Gastroesophageal sphincter (tissue), 3 donors: ENCODE data around the gene ARTN.

Experiments
- EP300 ChIP-seq: sonication (generic); formaldehyde crosslinking; IDR thresholded peaks from one replicate; pipeline ENCODE4 v1.6.1; 2017; ENCODE audit warnings: antibody characterized with exemption, mild to moderate bottlenecking
- POLR2A ChIP-seq, 2 donors: fragments of 450-650 bp; IDR thresholded peaks; one replicate each; pipeline ENCODE4 v1.6.1; 2017; ENCODE audit warnings: antibody characterized with exemption in 2 of 2, mild to moderate bottlenecking in 2 of 2, moderate library complexity in 1 of 2
- POLR2AphosphoS5 ChIP-seq: sonication (generic); formaldehyde crosslinking; IDR thresholded peaks from one replicate; pipeline ENCODE4 v1.6.1; 2017; ENCODE audit warnings: antibody characterized with exemption
- TF ChIP-seq, protein P1 (sequence below), 4 experiments: fragments of 200-600 bp in 2 of 4; fragments of 450-650 bp in 2 of 4; sonication (generic) in 1 of 4; IDR thresholded peaks; one replicate each; pipeline ENCODE4 v1.5.1; 2017 to 2019; ENCODE audit warnings: antibody characterized with exemption in 4 of 4, mild to moderate bottlenecking in 2 of 4, moderate library complexity in 2 of 4

DNA sequence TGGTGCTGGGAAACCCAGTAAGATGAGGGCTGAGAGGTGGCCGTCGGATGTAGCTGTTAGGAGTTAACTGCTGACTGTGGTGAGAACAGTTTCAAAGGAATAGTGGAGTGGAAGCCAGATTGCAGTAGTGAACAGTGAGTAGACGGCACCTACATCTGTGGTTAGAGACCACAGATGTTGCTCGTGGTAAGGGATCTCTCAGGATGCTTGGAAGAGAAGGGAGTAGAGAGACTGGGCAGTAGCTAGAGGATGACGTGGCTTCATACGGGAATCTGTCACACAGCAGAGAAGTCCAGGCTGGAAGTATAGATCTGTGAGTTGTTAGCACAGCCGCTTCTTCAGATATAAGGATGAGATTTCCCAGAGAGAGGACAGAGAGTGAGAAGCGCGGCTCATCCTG is 7.8 kb upstream of the ARTN start:
- TF ChIP-seq EP300 (no peak), POLR2A (IDR thresholded peaks at IDR 0.05) (no peak), POLR2AphosphoS5 (no peak)
- TF ChIP-seq, protein P1, sequence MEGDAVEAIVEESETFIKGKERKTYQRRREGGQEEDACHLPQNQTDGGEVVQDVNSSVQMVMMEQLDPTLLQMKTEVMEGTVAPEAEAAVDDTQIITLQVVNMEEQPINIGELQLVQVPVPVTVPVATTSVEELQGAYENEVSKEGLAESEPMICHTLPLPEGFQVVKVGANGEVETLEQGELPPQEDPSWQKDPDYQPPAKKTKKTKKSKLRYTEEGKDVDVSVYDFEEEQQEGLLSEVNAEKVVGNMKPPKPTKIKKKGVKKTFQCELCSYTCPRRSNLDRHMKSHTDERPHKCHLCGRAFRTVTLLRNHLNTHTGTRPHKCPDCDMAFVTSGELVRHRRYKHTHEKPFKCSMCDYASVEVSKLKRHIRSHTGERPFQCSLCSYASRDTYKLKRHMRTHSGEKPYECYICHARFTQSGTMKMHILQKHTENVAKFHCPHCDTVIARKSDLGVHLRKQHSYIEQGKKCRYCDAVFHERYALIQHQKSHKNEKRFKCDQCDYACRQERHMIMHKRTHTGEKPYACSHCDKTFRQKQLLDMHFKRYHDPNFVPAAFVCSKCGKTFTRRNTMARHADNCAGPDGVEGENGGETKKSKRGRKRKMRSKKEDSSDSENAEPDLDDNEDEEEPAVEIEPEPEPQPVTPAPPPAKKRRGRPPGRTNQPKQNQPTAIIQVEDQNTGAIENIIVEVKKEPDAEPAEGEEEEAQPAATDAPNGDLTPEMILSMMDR (IDR thresholded peaks at IDR 0.05) = no peak
